Thymus (tissue), 11 donors: ENCODE results near the gene NCOA1. TPM values are rescaled to one million over a fixed set of nuclear protein-coding genes. Genes with fewer than 3 reads are reported as not detected.
"Not testable (repeated sequence)": the region's sequence is repeated elsewhere in the genome, so short reads cannot be mapped to it uniquely, and the experiment has no call there.

Experiments used
- DNase-seq, 9 donors: peaks; one replicate each; pipeline ENCODE4 v3.0.0-alpha.2; 2013; ENCODE audit warnings: low spot score in 9 of 9, low read depth in 6 of 9, missing footprints in 1 of 9
- H3K27ac ChIP-seq, 2 donors: one replicate each; pipeline ENCODE4 v1.5.1; 2013; ENCODE audit warnings: control low read depth in 1 of 2, low read depth in 1 of 2, low read length in 1 of 2, mild to moderate bottlenecking in 1 of 2, moderate library complexity in 1 of 2
- H3K27me3 ChIP-seq, 2 donors: one replicate each; pipeline ENCODE4 v1.5.1; 2013; ENCODE audit warnings: low read length in 1 of 2; ENCODE audit not compliant: control insufficient read depth in 2 of 2, insufficient read depth in 1 of 2
- H3K36me3 ChIP-seq, 2 donors: one replicate each; pipeline ENCODE4 v1.5.1; 2013; ENCODE audit warnings: low read length in 1 of 2, mild to moderate bottlenecking in 1 of 2, moderate library complexity in 1 of 2; ENCODE audit not compliant: control insufficient read depth in 2 of 2, insufficient read depth in 2 of 2
- H3K4me1 ChIP-seq, 2 donors: one replicate each; pipeline ENCODE4 v1.5.1; 2013; ENCODE audit warnings: low read length in 2 of 2; ENCODE audit not compliant: control insufficient read depth in 2 of 2, insufficient read depth in 2 of 2
- H3K4me3 ChIP-seq, 2 donors: one replicate each; pipeline ENCODE4 v1.5.1; 2013; ENCODE audit warnings: low read length in 2 of 2, control low read depth in 1 of 2, mild to moderate bottlenecking in 1 of 2
- H3K9me3 ChIP-seq, 2 donors: one replicate each; pipeline ENCODE4 v1.5.1; 2013; ENCODE audit warnings: low read length in 1 of 2, mild to moderate bottlenecking in 1 of 2; ENCODE audit not compliant: control insufficient read depth in 2 of 2, insufficient read depth in 1 of 2
- WGBS: extraction: QIAGEN DNeasy Blood & Tissue Kit; methylation state at CpG from one replicate; pipeline ENCODE4 v1.1.7; 2013; 5-methylcytosine and 5-hydroxymethylcytosine counted together
- polyA plus RNA-seq: library from polyadenylated mRNA; stranded (reverse); fragments of 200-250 nt; gene quantifications from one replicate; pipeline ENCODE4 v1.2.3, GENCODE V29; 2013
- total RNA-seq: library from RNA; stranded (reverse); fragments of 120-200 nt; gene quantifications from one replicate; pipeline ENCODE4 v1.2.4, GENCODE V29; 2013
- donor health status: healthy.

The NCOA1 gene
- total and polyA plus RNA-seq, 2 donors = 12.4 to 22.3 TPM

GRCh38 chr2:24797644-24798043, 306.6 kb downstream of the NCOA1 start:
- Histone ChIP-seq H3K27ac (no peak overlapping the region), H3K9me3 (peaks cover 0 to 10% of the 10 kb centered on the region in 2 donors), H3K4me1 (peaks cover 6 to 8% of the 10 kb centered on the region in 2 donors), H3K4me3 (no peak overlapping the region), H3K36me3 (peaks cover 22 to 43% of the 10 kb centered on the region in 2 donors), H3K27me3 (no peaks in the 10 kb centered on the region)
- WGBS = 98% methylated on average over 2 of the region's 2 CpGs
- DNase-seq = no peak

- peaks cover 22 to 43% of the 10 kb centered on the region in 2 donors for H3K36me3 ChIP-seq
- not testable (repeated sequence) for DNase-seq, H3K27ac ChIP-seq, H3K4me1 ChIP-seq, H3K9me3 ChIP-seq, H3K27me3 ChIP-seq, H3K4me3 ChIP-seq
- 94% methylated on average over 5 of the region's 5 CpGs for WGBS
Observed at GRCh38 chr2:24800487-24800886, 309.4 kb downstream of the NCOA1 start.

GRCh38 chr2:24805811-24806660, 315.0 kb downstream of the NCOA1 start:
- H3K4me3 ChIP-seq, H3K4me1 ChIP-seq, H3K9me3 ChIP-seq, H3K27me3 ChIP-seq, DNase-seq, H3K27ac ChIP-seq: not testable (repeated sequence)
- peaks cover 14 to 25% of the 10 kb centered on the region in 2 donors for H3K36me3 ChIP-seq
- 95% methylated on average over 25 of the region's 25 CpGs for WGBS

- Histone ChIP-seq H3K9me3 (peaks cover 0 to 6% of the 10 kb centered on the region in 2 donors), H3K36me3 (peaks cover 14 to 25% of the 10 kb centered on the region in 2 donors), H3K4me1 (no peaks in the 10 kb centered on the region), H3K4me3 (no peak overlapping the region), H3K27ac (no peak overlapping the region), H3K27me3 (no peaks in the 10 kb centered on the region)
- DNase-seq = no peak
Observed at GRCh38 chr2:24806661-24807036, 315.6 kb downstream of the NCOA1 start.

- Histone ChIP-seq H3K9me3 (peaks cover 0 to 6% of the 10 kb centered on the region in 2 donors), H3K27ac (no peak overlapping the region), H3K4me1 (no peaks in the 10 kb centered on the region), H3K4me3 (no peak overlapping the region), H3K36me3 (peaks cover 28 to 37% of the 10 kb centered on the region in 2 donors), H3K27me3 (no peaks in the 10 kb centered on the region)
- 98% methylated on average over 4 of the region's 4 CpGs for WGBS
- no peak for DNase-seq
Observed at GRCh38 chr2:24809316-24810007, 318.4 kb downstream of the NCOA1 start.

GRCh38 chr2:24813691-24814137, 322.7 kb downstream of the NCOA1 start:
- no peaks in the 10 kb centered on the region for H3K9me3 ChIP-seq
- H3K27me3 ChIP-seq = no peaks in the 10 kb centered on the region
- H3K4me3 ChIP-seq = no peak overlapping the region
- 95% methylated on average over 4 of the region's 4 CpGs for WGBS
- no peak for DNase-seq
- H3K36me3 ChIP-seq = peaks cover 50 to 57% of the 10 kb centered on the region in 2 donors
- no peaks in the 10 kb centered on the region for H3K4me1 ChIP-seq
- no peak overlapping the region for H3K27ac ChIP-seq

GRCh38 chr2:24814516-24814915, 323.5 kb downstream of the NCOA1 start:
- Histone ChIP-seq H3K9me3 (no peaks in the 10 kb centered on the region), H3K4me1 (no peaks in the 10 kb centered on the region), H3K36me3 (peaks cover 56 to 65% of the 10 kb centered on the region in 2 donors), H3K4me3 (no peak overlapping the region), H3K27ac (no peak overlapping the region), H3K27me3 (no peaks in the 10 kb centered on the region)
- 98% methylated on average over 4 of the region's 4 CpGs for WGBS
- no peak for DNase-seq

GRCh38 chr2:24815171-24815570, 324.1 kb downstream of the NCOA1 start:
- Histone ChIP-seq H3K36me3 (peaks cover 62 to 67% of the 10 kb centered on the region in 2 donors), H3K27me3 (no peaks in the 10 kb centered on the region), H3K9me3 (no peaks in the 10 kb centered on the region), H3K27ac (no peak overlapping the region), H3K4me3 (no peak overlapping the region), H3K4me1 (no peaks in the 10 kb centered on the region)
- no peak for DNase-seq
- 97% methylated on average over 4 of the region's 4 CpGs for WGBS

GRCh38 chr2:24816404-24816803, 325.4 kb downstream of the NCOA1 start:
- H3K27me3 ChIP-seq = no peaks in the 10 kb centered on the region
- H3K4me1 ChIP-seq = no peaks in the 10 kb centered on the region
- WGBS = 97% methylated on average over 6 of the region's 6 CpGs
- no peaks in the 10 kb centered on the region for H3K9me3 ChIP-seq
- no peak overlapping the region for H3K4me3 ChIP-seq
- peaks cover 74 to 79% of the 10 kb centered on the region in 2 donors for H3K36me3 ChIP-seq
- no peak overlapping the region for H3K27ac ChIP-seq
- no peak for DNase-seq
